K562 (cell line): ENCODE results near the gene UAP1. TPM values are rescaled to one million over a fixed set of nuclear protein-coding genes. Genes with fewer than 3 reads are reported as not detected.
A peak's percentile ranks its signal among the peaks of the same experiment; 100 is the strongest.

Experiments used
- ATAC-seq: fragments of 200-7000 bp; cut with Tn5 transposase; 3 replicates; pipeline ENCODE4 v1.9.1; 2020; ENCODE audit warnings: moderate library complexity
- BruUV-seq: library from RNA; stranded (reverse); fragments of 400-500 nt; replicated peaks from 2 replicates; lab custom pipeline; 2021; lab: Mats Ljungman, UMichigan
- CTCF ChIA-PET: fragments of 300-600 bp; formaldehyde crosslinking; extraction: SDS; loops from one replicate; lab custom pipeline; 2021; ENCODE audit warnings: low intra/inter-chr PET ratio; lab: Yijun Ruan, JAX
- POLR2A ChIA-PET: fragments of 300-600, 350-650 bp; sonication (Branson Sonifier 250); formaldehyde crosslinking; extraction: SDS; loops from one replicate; lab custom pipeline; 2021; ENCODE audit warnings: antibody characterized with exemption, inconsistent platforms; lab: Yijun Ruan, JAX
- DNase-seq, 4 experiments: peaks; one replicate each; pipeline versions ENCODE4 v3.0.0 to v3.0.0-alpha.2; 2011 to 2018; ENCODE audit warnings: low spot score in 3 of 4, mixed read lengths in 3 of 4; ENCODE audit errors: extremely low read depth in 1 of 4
- FAIRE-seq: peaks from 2 replicates; lab custom pipeline; 2011; peaks lifted over from hg19 to GRCh38; lab: Jason Lieb, UNC
- H2AFZ ChIP-seq: 2 replicates; pipeline ENCODE4 v1.6.0; 2011; ENCODE audit warnings: low read depth, low read length, control low read depth, inconsistent platforms
- H3K27ac ChIP-seq: fragments of 200-600 bp; 3 replicates; pipeline ENCODE4 v1.8.0; 2011; ENCODE audit warnings: low read depth, mild to moderate bottlenecking, control low read depth, inconsistent platforms, low read length, moderate library complexity, mixed read lengths; ENCODE audit errors: extremely low read depth
- H3K27me3 ChIP-seq, 2 experiments: fragments of 300-600 bp in 1 of 2; 2 replicates in 1 of 2; 3 replicates in 1 of 2; pipeline versions ENCODE4 v1.6.0 to v1.8.0; 2011; ENCODE audit warnings: inconsistent platforms in 2 of 2, low read length in 2 of 2, mild to moderate bottlenecking in 1 of 2, mixed read lengths in 1 of 2, moderate library complexity in 1 of 2; ENCODE audit not compliant: control insufficient read depth in 2 of 2, insufficient read depth in 2 of 2
- H3K36me3 ChIP-seq: fragments of 300-600 bp; 3 replicates; pipeline ENCODE4 v1.8.0; 2011; ENCODE audit warnings: mild to moderate bottlenecking, low read length, inconsistent platforms; ENCODE audit not compliant: control insufficient read depth, insufficient read depth
- H3K4me1 ChIP-seq, 2 experiments: fragments of 200-600 bp in 1 of 2; replicated peaks in 1 of 2; 2 replicates in 1 of 2; 3 replicates in 1 of 2; pipeline versions ENCODE4 v1.5.1 to v1.8.0; 2011; ENCODE audit warnings: inconsistent platforms in 2 of 2, low read length in 2 of 2, mild to moderate bottlenecking in 1 of 2, mixed read lengths in 1 of 2, moderate library complexity in 1 of 2; ENCODE audit not compliant: control insufficient read depth in 2 of 2, insufficient read depth in 2 of 2
- H3K4me2 ChIP-seq: 2 replicates; pipeline ENCODE4 v1.6.1; 2011; ENCODE audit warnings: low read length, control low read depth, inconsistent platforms, mixed read lengths; ENCODE audit not compliant: insufficient read depth
- H3K4me3 ChIP-seq: fragments of 200-600 bp; sonication (generic), shearing (Covaris generic); 2 replicates; pipeline ENCODE4 v1.5.1; 2016; ENCODE audit warnings: control low read depth, inconsistent platforms
- H3K79me2 ChIP-seq: fragments of 200-600 bp; 3 replicates; pipeline ENCODE4 v1.8.0; 2011; ENCODE audit warnings: low read length, inconsistent platforms; ENCODE audit not compliant: control insufficient read depth, insufficient read depth
- H3K9ac ChIP-seq, 2 experiments: 2 replicates each; pipeline versions ENCODE4 v1.6.0 to v1.6.1; 2011; ENCODE audit warnings: low read depth in 2 of 2, low read length in 2 of 2, control low read depth in 1 of 2, inconsistent platforms in 1 of 2, mild to moderate bottlenecking in 1 of 2, mixed read lengths in 1 of 2; ENCODE audit not compliant: insufficient read depth in 1 of 2
- H3K9me1 ChIP-seq: one replicate; pipeline ENCODE4 v1.6.0; 2011; ENCODE audit warnings: inconsistent platforms, mild to moderate bottlenecking, low read length, moderate library complexity; ENCODE audit not compliant: control insufficient read depth, insufficient read depth
- H3K9me3 ChIP-seq: replicated peaks from 2 replicates; pipeline ENCODE4 v1.5.1; 2011; ENCODE audit warnings: low read depth, low read length, inconsistent platforms; ENCODE audit not compliant: control insufficient read depth, insufficient read depth
- H4K20me1 ChIP-seq: replicated peaks from 2 replicates; pipeline ENCODE4 v1.6.1; 2011; ENCODE audit warnings: low read length, inconsistent platforms, mixed read lengths; ENCODE audit not compliant: control insufficient read depth, insufficient read depth
- ARID3A ChIP-seq: IDR thresholded peaks from 2 replicates; pipeline ENCODE4 v1.6.1; 2012; ENCODE audit warnings: low read depth, low read length, improper control_type of control experiment, borderline replicate concordance
- ESRRA ChIP-seq: fragments of 450-650 bp; IDR thresholded peaks from 2 replicates; pipeline ENCODE4 v1.6.1; 2014; ENCODE audit warnings: low read depth, mild to moderate bottlenecking, moderate library complexity, borderline replicate concordance
- JUND ChIP-seq, 2 experiments: IDR thresholded peaks; 2 replicates in 1 of 2; 3 replicates in 1 of 2; pipeline ENCODE4 v1.6.1; 2011; ENCODE audit warnings: borderline replicate concordance in 2 of 2, low read depth in 2 of 2, low read length in 2 of 2, improper control_type of control experiment in 1 of 2, missing biosample characterization in 1 of 2, missing genetic modification characterization in 1 of 2, missing genetic modification reagents in 1 of 2
- POU5F1 ChIP-seq: fragments of 150-350 bp; IDR thresholded peaks from 2 replicates; pipeline ENCODE4 v1.6.1; 2014; ENCODE audit warnings: borderline replicate concordance, low read length, low read depth, mild to moderate bottlenecking; ENCODE audit not compliant: partially characterized antibody
- THRB ChIP-seq: fragments of 450-650 bp; formaldehyde crosslinking; conservative IDR thresholded peaks from 2 replicates; pipeline ENCODE4 v1.4.0; 2022; ENCODE audit warnings: mild to moderate bottlenecking, missing genetic modification characterization
- YY1 ChIP-seq, 3 experiments: IDR thresholded peaks; 2 replicates each; pipeline ENCODE4 v1.6.1; 2011; ENCODE audit warnings: low read length in 2 of 3, mild to moderate bottlenecking in 2 of 3, moderate library complexity in 2 of 3, borderline replicate concordance in 1 of 3, control low read depth in 1 of 3, low read depth in 1 of 3; ENCODE audit not compliant: insufficient read depth in 3 of 3, insufficient replicate concordance in 2 of 3, control insufficient read depth in 1 of 3, insufficient read length in 1 of 3; ENCODE audit errors: extremely low read depth in 1 of 3
- ZNF75A ChIP-seq: fragments of 450-650 bp; formaldehyde crosslinking; IDR thresholded peaks from 2 replicates; pipeline ENCODE4 v1.4.0; 2020; ENCODE audit warnings: mild to moderate bottlenecking
- WGBS: fragments of 100-300 bp; shearing (Covaris generic); methylation state at CpG from one replicate; pipeline ENCODE4 v1.1.6; 2016; ENCODE audit warnings: low coverage, mixed read lengths; ENCODE audit not compliant: insufficient coverage; ENCODE audit errors: missing lambda C conversion rate; 5-methylcytosine and 5-hydroxymethylcytosine counted together
- in situ Hi-C: fragments of 300-500 bp; cut with MboI; formaldehyde crosslinking; loops from 4 replicates; pipeline ENCODE4 v1.15.0; 2018; ENCODE audit warnings: inconsistent platforms, mixed read lengths
- intact Hi-C: fragments of 100-400 bp; cut with micrococcal nuclease; formaldehyde crosslinking; loops from 2 replicates; pipeline ENCODE4 v1.14.2; 2022
- polyA plus RNA-seq, 8 experiments: library from polyadenylated mRNA; depleted of rRNA in 4 of 8; stranded (reverse) in 5 of 8; unstranded in 3 of 8; fragments of >200 nt; fragmentation: Nextera tagmentation in 2 of 8; fragmentation: Illumina TruSeq in 1 of 8; extraction: Ambion mirVana in 2 of 8; extraction: Trizol in 1 of 8; gene quantifications; 2 replicates each; pipeline versions ENCODE4 v1.2.1 to v1.2.3, GENCODE V29; 2011 to 2014; ENCODE audit warnings: inconsistent platforms in 1 of 8, missing spikeins in 1 of 8
- total RNA-seq, 7 experiments: library from RNA; depleted of rRNA in 6 of 7; stranded (reverse); fragments of >200 nt in 6 of 7; fragmentation: Illumina TruSeq in 2 of 7; extraction: Trizol in 2 of 7; gene quantifications; 2 replicates each; pipeline versions ENCODE4 v1.2.1 to v1.2.3, GENCODE V29; 2011 to 2021; ENCODE audit warnings: low replicate concordance in 1 of 7

UAP1 gene
- total and polyA plus RNA-seq, 9 of the 15 experiments (the other 6 are each of a cell fraction or from before 2014, with no cell fraction given): 182 to 317 (median 213) TPM

- FAIRE-seq (peak; percentile 84), ATAC-seq (peak; percentile 82), DNase-seq (peak; percentile 47 to 82 (median 52))
- in situ Hi-C loops: loop anchor here (10.0 kb wide), 1 partner anchor 177 kb away; no protein-coding TSS in a partner anchor
- Histone ChIP-seq H3K27me3 (no peaks in the 10 kb centered on the region), H3K4me1 (peaks cover 7 to 32% of the 10 kb centered on the region in 2 experiments), H3K4me3 (no peak overlapping the region), H3K36me3 (no peaks in the 10 kb centered on the region), H3K79me2 (no peaks in the 10 kb centered on the region), H3K9me3 (no peaks in the 10 kb centered on the region), H3K9ac (no peak overlapping the region), H3K4me2 (no peak overlapping the region), H2AFZ (peak overlapping the region; percentile 67), H3K9me1 (no peaks in the 10 kb centered on the region), H3K27ac (no peak overlapping the region), H4K20me1 (no peaks in the 10 kb centered on the region)
- ChIA-PET POLR2A (no interaction called here), CTCF (interaction anchor here (0.6 kb wide), 1 partner anchor 128 kb away, joined by 3 read pairs; no protein-coding TSS in a partner anchor)
- 14% methylated on average over 3 of the region's 3 CpGs for WGBS
- intact Hi-C loops: loop anchor here (10.0 kb wide), 1 partner anchor 353 kb away; no protein-coding TSS in a partner anchor
- BruUV-seq: no TSS peak
- TF ChIP-seq THRB (CRISPR knock-in tag) (no peak), ESRRA (peak; percentile 43; the same call in 1 of the 2 replicates), ARID3A (peak; percentile 47; the same call in 1 of the 2 replicates), POU5F1 (no peak), YY1 (IDR thresholded peaks at IDR 0.05; ENCODE audit: borderline replicate concordance in 1 of 3, control insufficient read depth in 1 of 3, extremely low read depth in 1 of 3, insufficient read depth in 3 of 3, insufficient read length in 1 of 3, insufficient replicate concordance in 2 of 3, low read depth in 1 of 3, low read length in 2 of 3) (peak in 1 of 3 experiments; percentile 55), JUND (IDR thresholded peaks at IDR 0.05; ENCODE audit: borderline replicate concordance, low read depth, low read length) (0 out of 2 replicates have a peak, but pooled peaks have one; percentile 37), JUND (tag; IDR thresholded peaks at IDR 0.05; ENCODE audit: borderline replicate concordance, low read depth, low read length) (no peak; the same call in 2 of the 3 replicates), ZNF75A (CRISPR knock-in tag) (no peak)
These were observed 66.3 kb downstream of the UAP1 start for GRCh38 chr1:162627662-162628296.
